T-helper 9 cell (primary cell): ENCODE results near the gene LGR5.
"Not testable (repeated sequence)": the region's sequence is repeated elsewhere in the genome, so short reads cannot be mapped to it uniquely, and the experiment has no call there.

Source experiments
- DNase-seq: peaks from one replicate; pipeline ENCODE4 v3.0.0-alpha.2; 2020

LGR5 gene

DNA sequence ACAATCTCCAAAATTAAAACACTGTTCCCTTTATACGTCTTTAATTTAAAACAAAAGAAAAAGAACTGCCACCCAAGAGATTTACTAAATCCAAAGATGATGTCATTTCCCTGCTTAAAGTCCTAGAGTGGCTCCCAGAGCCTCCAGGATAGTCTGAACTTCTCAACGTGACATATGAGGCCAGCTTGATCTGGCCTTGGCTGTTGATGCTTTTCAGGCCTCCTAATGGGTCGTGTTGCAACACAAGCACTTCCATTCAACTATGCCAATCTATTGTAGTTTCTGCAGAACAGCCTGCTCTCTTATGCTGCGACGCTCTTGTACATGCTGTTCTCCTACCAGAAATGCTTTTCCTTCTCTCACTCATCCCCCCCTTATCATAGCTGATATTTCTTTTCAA, 35.7 kb downstream of the LGR5 start:
- DNase-seq: no peak

DNA sequence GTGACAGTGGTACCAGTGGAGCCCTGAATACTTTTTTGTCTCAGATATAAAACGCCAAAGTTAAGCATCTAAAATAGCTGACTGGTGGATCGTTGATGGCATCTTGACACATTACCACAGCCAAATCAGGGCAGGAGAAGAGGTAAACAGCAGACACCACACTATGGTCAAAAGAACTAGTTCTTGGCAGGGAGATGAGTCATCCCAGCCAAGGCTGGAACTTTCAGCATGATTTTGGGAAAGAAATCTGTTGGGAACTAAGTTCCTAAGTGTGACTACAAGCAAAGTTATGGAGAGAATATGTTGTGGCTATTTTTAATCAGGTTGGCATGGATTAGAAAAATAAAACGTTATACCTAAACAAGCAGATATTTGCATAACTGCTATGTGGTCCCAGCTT, 36.9 kb downstream of the LGR5 start:
- no peak for DNase-seq

DNA sequence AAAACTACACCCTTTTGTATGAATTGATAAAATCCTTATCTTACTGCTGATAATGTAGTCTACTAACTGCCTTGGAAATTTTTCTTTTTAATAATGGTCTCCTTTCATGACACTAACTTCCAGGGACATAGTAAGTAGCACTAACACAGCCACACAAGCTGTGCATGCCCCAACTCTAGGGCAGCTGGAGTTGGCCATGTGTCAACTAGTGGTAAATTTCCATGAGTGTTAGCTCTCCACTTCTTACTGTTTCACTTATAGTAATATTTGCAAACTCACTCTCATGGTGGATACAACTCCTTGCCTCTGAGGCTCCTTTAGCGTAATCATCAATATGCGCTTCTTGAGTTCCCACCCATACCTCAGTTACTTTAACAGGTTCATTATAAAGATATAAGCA, 38.0 kb downstream of the LGR5 start:
- DNase-seq: no peak

GRCh38 chr12:71478270-71478669, 38.7 kb downstream of the LGR5 start:
- DNase-seq: no peak

- DNase-seq: no peak
Observed at GRCh38 chr12:71484272-71484905, 44.8 kb downstream of the LGR5 start.

DNA sequence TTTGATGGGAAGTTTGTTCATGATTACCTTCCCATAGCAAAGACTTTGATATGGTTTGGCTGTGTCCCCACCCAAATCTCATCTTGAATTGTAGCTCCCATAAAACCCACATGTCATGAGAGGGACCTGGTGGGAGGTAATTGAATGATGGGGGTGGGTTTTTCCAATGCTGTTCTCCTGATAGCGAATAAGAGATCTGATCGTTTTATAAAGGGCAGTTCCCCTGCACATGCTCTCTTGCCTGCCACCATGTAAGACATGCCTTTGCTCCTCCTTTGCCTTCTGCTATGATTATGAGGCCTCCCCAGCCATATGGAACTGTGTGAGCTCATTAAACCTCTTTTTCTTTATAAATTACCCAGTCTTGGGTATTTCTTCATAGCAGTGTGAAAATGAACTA, 51.2 kb downstream of the LGR5 start:
- not testable (repeated sequence) for DNase-seq

- no peak for DNase-seq
Observed at GRCh38 chr12:71492604-71493003, 53.0 kb downstream of the LGR5 start.

GRCh38 chr12:71499834-71500233, 60.2 kb downstream of the LGR5 start:
- DNase-seq: no peak

DNA sequence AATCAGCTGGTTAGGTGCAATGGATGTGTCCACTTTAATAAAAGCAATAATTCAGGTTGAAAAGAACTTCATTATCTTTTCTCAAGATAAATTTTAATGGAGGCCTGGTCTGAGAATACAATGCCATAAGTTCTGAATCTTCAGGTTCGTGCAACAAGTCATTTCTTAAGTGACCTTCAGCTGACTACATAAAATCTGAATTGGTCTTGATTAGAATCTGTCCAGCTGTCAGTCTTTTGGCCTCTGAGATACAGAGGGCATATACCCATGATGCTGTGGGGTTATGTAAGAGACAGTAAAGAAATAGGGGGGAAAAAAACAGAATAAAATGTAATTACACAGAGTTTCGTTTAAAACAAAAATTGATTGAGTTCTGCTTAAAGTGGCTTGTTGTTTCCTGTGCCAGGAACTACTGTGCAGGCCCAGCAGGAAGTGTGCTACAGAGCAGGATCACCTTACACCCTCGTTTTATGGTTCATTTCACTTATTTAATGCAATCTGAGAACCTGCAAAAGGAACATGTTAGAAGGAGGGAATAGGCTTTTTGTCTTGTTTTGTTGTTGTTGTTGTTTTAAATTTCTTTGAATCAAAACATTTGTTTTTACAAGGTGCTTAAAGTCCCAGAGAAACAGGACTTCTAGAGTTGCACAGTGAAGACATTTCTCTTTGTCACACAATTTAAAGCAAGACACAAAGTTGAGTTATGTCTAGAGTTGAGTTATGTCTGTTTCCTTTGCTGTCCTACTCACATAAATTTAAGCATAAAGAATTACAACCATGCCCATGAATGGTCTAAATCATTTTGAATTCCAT, 64.2 kb downstream of the LGR5 start:
- DNase-seq: no peak

DNA sequence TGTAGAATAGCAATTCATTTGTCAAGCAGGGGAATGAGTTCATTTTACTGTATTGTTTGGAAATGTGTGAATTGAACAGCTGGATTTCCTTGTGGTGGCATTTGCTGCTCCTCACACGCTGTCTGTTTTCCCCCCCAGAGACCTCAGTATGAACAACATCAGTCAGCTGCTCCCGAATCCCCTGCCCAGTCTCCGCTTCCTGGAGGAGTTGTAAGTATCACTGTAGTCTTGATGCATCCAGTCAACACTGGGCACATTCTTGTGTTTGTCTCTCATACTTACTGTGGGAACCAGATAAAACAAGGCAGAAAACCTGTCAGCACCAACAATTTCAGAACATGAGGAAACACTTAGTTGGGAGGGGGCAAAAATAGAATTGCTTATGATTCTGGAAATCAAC, 64.9 kb downstream of the LGR5 start:
- no peak for DNase-seq

DNA sequence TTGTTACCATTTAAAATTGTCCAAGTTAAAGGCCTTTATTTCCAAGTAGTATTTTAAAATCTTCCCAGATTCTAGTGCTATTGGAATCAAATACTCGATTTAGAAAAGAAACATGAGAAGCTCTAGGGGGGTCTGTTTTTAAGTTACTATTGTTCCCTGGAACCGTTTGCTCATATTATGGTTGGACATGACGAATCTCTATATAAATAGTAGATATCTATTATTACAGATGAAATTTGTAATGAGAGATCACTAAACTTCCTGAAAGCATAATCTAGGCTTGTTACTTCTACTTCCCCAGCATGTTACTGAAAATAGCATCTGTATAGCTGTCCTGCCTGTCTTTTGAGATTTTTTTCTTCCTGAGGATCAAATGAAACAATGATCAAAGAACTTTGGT, 70.1 kb downstream of the LGR5 start:
- DNase-seq: no peak

DNA sequence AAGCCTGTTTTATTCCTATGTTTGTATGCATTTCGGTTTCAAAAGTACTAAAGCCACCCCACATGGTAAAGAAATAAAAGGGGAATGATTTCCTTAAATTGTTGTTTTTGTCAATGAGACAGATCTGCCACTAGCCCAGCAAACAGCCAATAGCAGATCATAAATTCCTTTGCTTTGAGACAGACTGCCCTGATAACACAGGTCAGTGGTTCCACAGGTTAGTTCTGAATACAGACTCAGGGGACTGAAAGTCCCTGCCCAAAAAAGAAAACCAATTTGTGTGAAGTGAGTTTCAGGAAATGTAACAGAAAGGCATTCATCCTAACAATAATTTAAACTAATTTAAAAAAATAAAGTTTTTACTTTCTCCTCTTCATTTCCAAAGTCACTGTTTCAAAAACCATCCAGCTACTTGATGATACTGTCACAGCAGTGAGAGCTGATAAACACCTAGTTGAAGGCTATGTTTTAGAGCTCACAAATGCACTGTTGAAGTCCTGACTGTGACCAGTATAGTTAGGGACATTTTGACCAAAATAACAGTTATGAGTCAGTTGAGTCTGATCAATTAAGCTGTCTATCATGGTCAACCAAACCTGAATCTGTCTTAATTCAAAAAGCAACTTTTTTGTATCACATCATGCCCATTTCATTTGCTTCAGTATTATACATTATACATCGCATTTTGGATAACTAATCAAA, 77.7 kb downstream of the LGR5 start:
- no peak for DNase-seq

DNA sequence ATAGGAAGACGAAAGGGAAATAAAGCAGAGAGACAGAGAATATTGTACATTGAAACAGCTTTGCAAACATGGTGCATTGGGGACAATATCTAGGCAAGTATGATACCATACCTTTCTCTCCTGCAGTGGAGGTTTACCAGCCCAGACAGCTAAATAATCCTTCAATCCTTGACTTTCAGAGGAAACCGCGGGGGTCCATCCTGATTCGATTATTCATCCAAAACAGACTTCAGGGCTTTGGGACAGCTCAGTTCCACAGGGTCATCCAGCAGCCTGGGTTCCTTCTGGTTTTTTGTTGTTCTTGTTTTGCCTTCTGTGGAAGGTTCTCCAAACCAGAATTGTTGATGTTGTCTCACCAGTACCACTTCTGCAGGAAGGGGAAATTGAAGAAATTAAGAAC, 81.5 kb downstream of the LGR5 start:
- no peak for DNase-seq

GRCh38 chr12:71524626-71525025, 85.0 kb downstream of the LGR5 start:
- DNase-seq: no peak

DNA sequence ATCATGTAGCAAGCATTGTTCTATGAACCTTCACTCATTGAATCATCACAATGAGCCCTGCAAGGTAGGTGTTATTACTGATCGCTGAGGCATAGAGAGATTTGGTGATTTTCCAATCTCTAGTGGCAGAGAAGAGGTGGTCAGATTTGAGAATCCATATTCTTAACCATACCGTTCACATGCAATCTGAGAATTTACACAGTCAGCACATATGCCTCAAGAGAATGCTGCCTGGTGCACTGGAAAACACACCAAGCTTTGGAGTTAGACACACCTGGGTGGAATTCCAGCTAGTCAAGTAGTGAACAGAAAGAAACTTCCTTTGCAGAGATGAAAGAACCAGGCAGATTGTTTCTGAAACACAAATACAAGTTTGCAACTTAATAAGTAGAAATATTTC, 94.1 kb downstream of the LGR5 start:
- no peak for DNase-seq

- DNase-seq: no peak
Observed at GRCh38 chr12:71536279-71536938, 96.8 kb downstream of the LGR5 start.

- DNase-seq: no peak
Observed at GRCh38 chr12:71536939-71537622, 97.5 kb downstream of the LGR5 start.

DNA sequence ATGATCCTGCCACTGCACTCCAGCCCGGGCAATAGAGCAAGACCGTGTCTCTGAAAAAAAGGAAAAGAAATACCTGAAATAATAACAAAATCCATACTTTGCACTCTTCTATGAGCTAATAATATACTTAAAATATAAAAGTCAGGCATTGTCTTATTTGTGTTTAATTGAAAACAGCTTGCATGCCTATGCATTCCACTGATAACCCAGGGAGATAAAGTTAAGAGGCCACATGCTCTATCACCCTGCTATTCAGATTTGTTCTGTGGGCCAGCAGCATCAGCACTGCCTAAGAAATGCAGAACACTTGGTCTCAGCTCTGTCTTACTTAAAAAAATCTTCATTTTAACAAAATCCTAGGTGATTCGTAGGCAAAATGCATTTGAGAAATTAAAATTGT, 99.2 kb downstream of the LGR5 start:
- no peak for DNase-seq

GRCh38 chr12:71541583-71541982, 102.0 kb downstream of the LGR5 start:
- no peak for DNase-seq

GRCh38 chr12:71546322-71546861, 106.8 kb downstream of the LGR5 start:
- DNase-seq: no peak

- no peak for DNase-seq
Observed at GRCh38 chr12:71548893-71549292, 109.3 kb downstream of the LGR5 start.

DNA sequence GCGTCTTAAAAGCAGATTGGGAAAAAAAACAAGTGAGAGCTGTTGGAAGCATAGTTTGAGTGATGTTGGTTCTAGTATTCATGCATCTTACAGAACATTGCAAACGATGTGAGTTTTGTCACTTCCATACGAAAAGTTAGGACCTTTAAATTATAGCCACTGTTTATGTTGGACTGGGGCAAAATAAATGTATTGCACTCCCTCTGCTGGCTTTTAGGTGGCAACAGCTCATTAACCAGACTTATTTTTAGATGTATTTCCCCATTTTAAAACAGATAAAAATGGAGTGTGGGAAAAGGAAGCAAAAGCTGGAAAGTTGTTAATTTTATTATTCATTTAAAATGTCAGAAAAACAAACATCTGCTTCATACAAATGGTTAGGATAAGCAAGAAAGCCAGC, 111.9 kb downstream of the LGR5 start:
- DNase-seq: no peak
